Skeletal muscle tissue (tissue), 4 donors: ENCODE data around the gene NKAIN2. TPM values are rescaled to one million over a fixed set of nuclear protein-coding genes. Genes with fewer than 3 reads are reported as not detected.

Experiments
- H3K27ac ChIP-seq: one replicate; pipeline ENCODE4 v1.7.0; 2013; ENCODE audit warnings: mild to moderate bottlenecking, low read depth, low read length, inconsistent platforms
- H3K27me3 ChIP-seq, 3 donors: one replicate each; pipeline ENCODE4 v1.7.0; 2013; ENCODE audit warnings: low read length in 3 of 3; ENCODE audit not compliant: control insufficient read depth in 3 of 3, insufficient read depth in 3 of 3
- H3K36me3 ChIP-seq, 3 donors: one replicate each; pipeline ENCODE4 v1.7.0; 2013; ENCODE audit warnings: low read length in 3 of 3; ENCODE audit not compliant: control insufficient read depth in 3 of 3, insufficient read depth in 3 of 3
- H3K4me1 ChIP-seq, 3 donors: one replicate each; pipeline ENCODE4 v1.7.0; 2013; ENCODE audit warnings: low read length in 3 of 3, mild to moderate bottlenecking in 3 of 3; ENCODE audit not compliant: control insufficient read depth in 3 of 3, insufficient read depth in 3 of 3
- H3K4me3 ChIP-seq, 3 donors: one replicate each; pipeline ENCODE4 v1.7.0; 2013; ENCODE audit warnings: low read length in 3 of 3
- H3K9ac ChIP-seq, 3 donors: one replicate each; pipeline ENCODE4 v1.7.0; 2013; ENCODE audit warnings: low read length in 3 of 3, mild to moderate bottlenecking in 3 of 3, moderate library complexity in 2 of 3, low read depth in 1 of 3
- H3K9me3 ChIP-seq, 3 donors: one replicate each; pipeline ENCODE4 v1.7.0; 2013; ENCODE audit warnings: low read length in 3 of 3; ENCODE audit not compliant: control insufficient read depth in 3 of 3
- total RNA-seq: library from RNA; depleted of rRNA; stranded (reverse); fragments of >200 nt; gene quantifications from one replicate; pipeline ENCODE4 v1.2.3, GENCODE V29; 2014
- donor health status: Osteomylitis.

NKAIN2 gene
- total RNA-seq, 1 donor from 2014 or later, result 3.1 TPM

DNA sequence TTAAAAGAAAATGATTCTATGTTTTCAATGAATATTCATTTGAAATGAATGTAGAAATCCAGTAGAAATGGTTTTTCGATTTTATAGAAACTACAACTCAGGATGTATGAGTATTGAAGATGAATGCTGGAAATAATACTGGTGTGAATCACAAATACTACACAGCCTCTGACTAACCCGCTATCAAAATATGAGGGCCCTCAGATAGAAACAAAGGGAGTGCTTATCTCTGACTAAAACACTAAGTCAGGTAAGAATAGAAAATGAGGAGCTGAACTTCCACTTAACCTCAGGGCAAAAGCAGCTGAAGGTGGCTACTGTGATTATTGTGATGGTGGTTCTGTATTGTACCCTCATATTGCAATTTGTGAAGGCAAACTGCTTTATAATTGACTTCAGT lies 937.7 kb downstream of the NKAIN2 start:
- H3K4me1 ChIP-seq, result no peaks in the 10 kb centered on the region
- H3K36me3 ChIP-seq, result no peaks in the 10 kb centered on the region
- H3K27me3 ChIP-seq, result no peaks in the 10 kb centered on the region
- H3K27ac ChIP-seq, result no peak overlapping the region
- H3K4me3 ChIP-seq, result no peak overlapping the region
- H3K9ac ChIP-seq, result no peak overlapping the region
- no peaks in the 10 kb centered on the region for H3K9me3 ChIP-seq

DNA sequence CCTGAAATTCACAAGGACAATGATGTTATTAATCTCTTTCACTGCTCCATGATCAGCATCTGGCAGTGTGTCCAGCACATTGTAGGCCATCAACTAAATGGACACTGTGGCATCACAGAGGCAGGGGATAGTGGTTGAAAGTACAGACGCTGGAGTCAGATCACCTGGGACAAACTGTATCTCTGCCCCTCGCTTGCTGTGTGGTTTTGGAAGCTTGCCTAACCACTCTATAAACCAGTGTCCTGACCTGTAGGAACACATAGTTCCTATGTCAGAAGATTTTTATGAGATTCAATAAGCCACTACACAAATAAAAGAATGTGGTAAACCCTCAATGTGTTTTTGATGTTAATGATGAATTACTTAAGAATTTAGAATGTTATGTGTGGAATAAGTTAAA lies 939.3 kb downstream of the NKAIN2 start:
- H3K4me1 ChIP-seq, result no peaks in the 10 kb centered on the region
- H3K27ac ChIP-seq, result no peak overlapping the region
- no peaks in the 10 kb centered on the region for H3K27me3 ChIP-seq
- H3K4me3 ChIP-seq, result no peak overlapping the region
- H3K9ac ChIP-seq, result no peak overlapping the region
- no peaks in the 10 kb centered on the region for H3K9me3 ChIP-seq
- no peaks in the 10 kb centered on the region for H3K36me3 ChIP-seq

DNA sequence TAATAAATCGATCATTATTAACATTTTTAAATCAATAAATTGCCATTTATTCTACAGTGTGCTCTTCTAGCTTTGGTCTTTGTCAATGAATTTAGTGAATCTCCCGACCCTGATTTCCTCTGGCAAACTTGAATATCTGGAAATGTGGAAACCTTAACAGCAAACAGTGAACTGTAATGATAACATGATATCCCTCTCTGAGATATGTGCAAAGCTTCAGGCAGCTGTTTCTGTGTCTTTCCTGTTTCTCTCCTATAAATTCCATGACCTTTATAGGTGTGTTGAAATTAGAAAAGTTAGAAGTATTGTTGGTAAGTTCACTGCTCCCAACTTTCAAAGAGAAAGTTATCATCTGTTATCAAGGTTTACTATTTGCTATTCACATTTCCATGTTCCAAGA lies 939.8 kb downstream of the NKAIN2 start:
- Histone ChIP-seq H3K9ac (no peak overlapping the region), H3K36me3 (no peaks in the 10 kb centered on the region), H3K27me3 (no peaks in the 10 kb centered on the region), H3K4me1 (no peaks in the 10 kb centered on the region), H3K9me3 (no peaks in the 10 kb centered on the region), H3K4me3 (no peak overlapping the region), H3K27ac (no peak overlapping the region)

DNA sequence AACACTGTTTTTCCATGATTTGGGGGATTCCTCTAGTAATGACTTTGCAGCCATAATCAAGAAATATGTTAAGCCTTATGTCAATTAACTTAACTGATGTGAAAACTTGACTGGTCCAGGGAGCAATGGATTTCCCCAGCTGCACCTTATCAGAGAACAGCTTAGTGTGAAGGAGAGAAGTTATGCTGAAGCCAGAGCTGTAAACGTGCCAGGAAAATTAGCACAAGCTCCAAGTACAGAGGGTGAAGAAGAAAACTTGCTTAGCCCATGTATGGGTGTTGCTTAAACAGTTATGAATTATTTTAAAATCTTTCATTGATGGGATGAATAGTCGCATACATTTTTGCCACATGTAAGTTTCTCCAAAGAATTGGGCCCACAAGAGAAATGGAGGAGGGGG lies 943.7 kb downstream of the NKAIN2 start:
- Histone ChIP-seq H3K36me3 (no peaks in the 10 kb centered on the region), H3K4me1 (no peaks in the 10 kb centered on the region), H3K27ac (no peak overlapping the region), H3K9me3 (no peaks in the 10 kb centered on the region), H3K27me3 (no peaks in the 10 kb centered on the region), H3K4me3 (no peak overlapping the region), H3K9ac (no peak overlapping the region)

DNA sequence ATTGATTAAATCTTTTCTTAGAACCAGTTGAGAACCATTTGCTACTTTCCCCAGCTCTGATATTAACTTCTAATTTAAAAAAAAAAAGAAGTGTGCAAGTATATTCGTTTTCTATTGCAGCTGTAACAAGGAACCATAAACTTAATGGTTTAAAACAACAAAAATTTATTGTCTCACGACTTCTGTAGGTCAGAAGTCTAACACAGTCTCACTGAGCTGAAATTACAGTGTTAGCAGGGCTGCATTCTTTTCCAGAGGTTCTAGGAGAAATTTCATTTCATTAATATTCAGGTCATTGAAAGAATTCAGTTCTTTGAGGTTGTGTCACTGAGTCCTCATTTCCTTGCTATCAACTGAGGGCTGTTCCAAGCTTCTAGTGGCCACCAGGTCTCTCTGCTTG lies 945.1 kb downstream of the NKAIN2 start:
- no peak overlapping the region for H3K27ac ChIP-seq
- no peaks in the 10 kb centered on the region for H3K9me3 ChIP-seq
- no peak overlapping the region for H3K4me3 ChIP-seq
- H3K4me1 ChIP-seq, result no peaks in the 10 kb centered on the region
- no peaks in the 10 kb centered on the region for H3K36me3 ChIP-seq
- no peaks in the 10 kb centered on the region for H3K27me3 ChIP-seq
- H3K9ac ChIP-seq, result no peak overlapping the region

DNA sequence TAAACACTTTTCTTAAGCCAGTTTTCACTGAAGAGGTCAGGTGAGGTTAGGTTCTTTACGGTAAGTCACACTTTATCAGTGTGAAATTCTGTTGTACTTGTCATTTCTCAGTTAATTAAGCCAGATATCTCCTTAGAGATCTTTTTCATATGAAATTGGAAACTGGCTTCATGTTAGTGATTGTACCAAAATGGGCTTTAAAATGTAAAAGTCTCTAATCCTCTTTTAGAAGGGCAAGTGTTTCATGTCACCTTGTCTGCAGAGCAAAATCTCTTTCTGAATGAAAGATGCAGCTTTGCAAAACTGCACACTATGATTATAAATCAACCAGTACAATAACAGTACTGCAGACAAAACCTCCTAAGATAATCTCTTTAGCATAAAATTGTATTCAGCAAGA lies 949.3 kb downstream of the NKAIN2 start:
- no peaks in the 10 kb centered on the region for H3K9me3 ChIP-seq
- no peaks in the 10 kb centered on the region for H3K36me3 ChIP-seq
- no peaks in the 10 kb centered on the region for H3K27me3 ChIP-seq
- no peaks in the 10 kb centered on the region for H3K4me1 ChIP-seq
- H3K9ac ChIP-seq, result no peak overlapping the region
- no peak overlapping the region for H3K27ac ChIP-seq
- no peak overlapping the region for H3K4me3 ChIP-seq

DNA sequence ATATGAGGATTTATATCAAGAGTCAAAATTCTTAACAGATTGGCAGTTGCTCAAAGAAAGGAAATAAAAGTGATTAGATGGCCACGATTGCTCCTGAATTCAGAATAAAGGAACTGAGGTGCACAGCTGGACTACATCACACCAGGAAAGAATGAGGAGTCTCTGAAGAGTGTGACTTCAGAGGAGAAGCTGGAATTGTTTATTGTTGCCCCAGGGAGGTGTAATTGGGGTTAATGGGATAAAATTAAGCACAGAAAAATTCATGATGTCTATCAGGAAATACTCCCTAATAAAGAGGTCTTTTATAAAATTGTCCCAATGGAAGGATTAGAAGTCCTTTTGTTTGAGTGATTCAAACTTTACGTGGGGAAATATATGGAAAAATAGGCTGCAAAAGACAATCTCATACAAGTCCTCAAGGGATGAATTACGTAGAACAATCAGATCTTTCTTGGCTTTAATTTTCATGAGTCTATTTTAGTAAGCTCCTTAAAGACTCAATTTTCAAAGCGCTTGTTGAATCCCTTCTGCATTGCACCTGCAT lies 950.0 kb downstream of the NKAIN2 start:
- Histone ChIP-seq H3K27ac (no peak overlapping the region), H3K9me3 (no peaks in the 10 kb centered on the region), H3K27me3 (no peaks in the 10 kb centered on the region), H3K9ac (no peak overlapping the region), H3K36me3 (no peaks in the 10 kb centered on the region), H3K4me1 (no peaks in the 10 kb centered on the region), H3K4me3 (no peak overlapping the region)

- Histone ChIP-seq H3K9me3 (no peaks in the 10 kb centered on the region), H3K27ac (no peak overlapping the region), H3K9ac (no peak overlapping the region), H3K36me3 (no peaks in the 10 kb centered on the region), H3K4me1 (no peaks in the 10 kb centered on the region), H3K27me3 (no peaks in the 10 kb centered on the region), H3K4me3 (no peak overlapping the region)
These were observed 951.7 kb downstream of the NKAIN2 start for GRCh38 chr6:124755321-124755720.

GRCh38 chr6:124757560-124757959 lies 953.9 kb downstream of the NKAIN2 start:
- no peaks in the 10 kb centered on the region for H3K9me3 ChIP-seq
- H3K4me3 ChIP-seq, result no peak overlapping the region
- no peaks in the 10 kb centered on the region for H3K27me3 ChIP-seq
- H3K27ac ChIP-seq, result no peak overlapping the region
- H3K4me1 ChIP-seq, result no peaks in the 10 kb centered on the region
- no peaks in the 10 kb centered on the region for H3K36me3 ChIP-seq
- no peak overlapping the region for H3K9ac ChIP-seq

GRCh38 chr6:124758663-124759062 lies 955.0 kb downstream of the NKAIN2 start:
- Histone ChIP-seq H3K36me3 (no peaks in the 10 kb centered on the region), H3K4me1 (no peaks in the 10 kb centered on the region), H3K4me3 (no peak overlapping the region), H3K27ac (no peak overlapping the region), H3K9ac (no peak overlapping the region), H3K27me3 (no peaks in the 10 kb centered on the region), H3K9me3 (no peaks in the 10 kb centered on the region)

DNA sequence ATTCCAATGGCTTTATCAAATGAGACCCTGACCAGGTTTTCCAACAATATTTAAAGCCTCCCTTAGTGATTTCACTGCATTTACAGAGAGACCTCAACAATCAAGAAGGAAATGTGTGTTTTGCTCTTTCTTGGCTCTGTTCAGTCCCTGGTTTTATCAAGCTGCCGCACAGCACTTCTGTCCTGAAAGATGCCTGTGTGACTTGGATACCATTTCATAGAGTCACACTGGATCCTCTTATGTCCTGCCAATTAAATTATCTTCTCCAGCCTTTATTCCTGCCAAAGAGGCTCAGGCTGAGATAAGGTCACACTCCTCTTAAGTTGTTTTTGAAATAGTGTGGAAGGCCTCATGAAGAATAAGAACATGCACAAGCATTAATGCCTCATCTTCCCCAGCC lies 961.6 kb downstream of the NKAIN2 start:
- H3K4me3 ChIP-seq, result no peak overlapping the region
- H3K4me1 ChIP-seq, result no peaks in the 10 kb centered on the region
- H3K27me3 ChIP-seq, result no peaks in the 10 kb centered on the region
- no peak overlapping the region for H3K9ac ChIP-seq
- no peak overlapping the region for H3K27ac ChIP-seq
- H3K36me3 ChIP-seq, result no peaks in the 10 kb centered on the region
- H3K9me3 ChIP-seq, result no peaks in the 10 kb centered on the region
